Testis (tissue), 2 donors: ENCODE data around the gene SLC49A3.

Experiments
- POLR2A ChIP-seq: fragments of 450-650 bp; IDR thresholded peaks from one replicate; pipeline ENCODE4 v1.6.1; 2017; ENCODE audit warnings: antibody characterized with exemption, mild to moderate bottlenecking, moderate library complexity
- TF ChIP-seq, protein P1 (sequence below), 3 experiments: fragments of 450-650 bp in 2 of 3; fragments of 200-600 bp in 1 of 3; sonication (generic) in 1 of 3; IDR thresholded peaks; one replicate each; pipeline ENCODE4 v1.5.1; 2016 to 2019; ENCODE audit warnings: antibody characterized with exemption in 3 of 3, mild to moderate bottlenecking in 2 of 3, moderate library complexity in 1 of 3

DNA sequence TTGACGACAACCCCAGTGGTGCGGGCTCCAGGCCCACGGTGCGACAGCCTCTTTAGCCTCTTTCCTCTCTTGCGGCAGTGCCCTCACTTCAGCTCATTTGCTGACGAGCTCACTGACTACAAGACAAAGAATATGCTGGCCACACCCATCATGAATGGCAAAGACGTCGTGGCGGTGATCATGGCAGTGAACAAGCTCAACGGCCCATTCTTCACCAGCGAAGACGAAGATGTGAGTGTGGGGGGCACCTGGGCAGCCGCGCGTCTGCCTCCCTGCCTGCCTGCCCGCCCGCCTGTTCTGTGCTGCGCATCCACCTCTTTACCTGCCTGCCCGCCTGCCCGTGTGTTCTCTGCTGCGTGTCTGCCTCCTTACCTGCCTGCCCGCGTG lies 54.4 kb downstream of the SLC49A3 start:
- TF ChIP-seq, protein P1, sequence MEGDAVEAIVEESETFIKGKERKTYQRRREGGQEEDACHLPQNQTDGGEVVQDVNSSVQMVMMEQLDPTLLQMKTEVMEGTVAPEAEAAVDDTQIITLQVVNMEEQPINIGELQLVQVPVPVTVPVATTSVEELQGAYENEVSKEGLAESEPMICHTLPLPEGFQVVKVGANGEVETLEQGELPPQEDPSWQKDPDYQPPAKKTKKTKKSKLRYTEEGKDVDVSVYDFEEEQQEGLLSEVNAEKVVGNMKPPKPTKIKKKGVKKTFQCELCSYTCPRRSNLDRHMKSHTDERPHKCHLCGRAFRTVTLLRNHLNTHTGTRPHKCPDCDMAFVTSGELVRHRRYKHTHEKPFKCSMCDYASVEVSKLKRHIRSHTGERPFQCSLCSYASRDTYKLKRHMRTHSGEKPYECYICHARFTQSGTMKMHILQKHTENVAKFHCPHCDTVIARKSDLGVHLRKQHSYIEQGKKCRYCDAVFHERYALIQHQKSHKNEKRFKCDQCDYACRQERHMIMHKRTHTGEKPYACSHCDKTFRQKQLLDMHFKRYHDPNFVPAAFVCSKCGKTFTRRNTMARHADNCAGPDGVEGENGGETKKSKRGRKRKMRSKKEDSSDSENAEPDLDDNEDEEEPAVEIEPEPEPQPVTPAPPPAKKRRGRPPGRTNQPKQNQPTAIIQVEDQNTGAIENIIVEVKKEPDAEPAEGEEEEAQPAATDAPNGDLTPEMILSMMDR (IDR thresholded peaks at IDR 0.05), result no peak
- no peak for TF ChIP-seq POLR2A
